Psoas muscle (tissue), 8 donors: ENCODE measurements around the gene SCN4B. TPM values are rescaled to one million over a fixed set of nuclear protein-coding genes. Genes with fewer than 3 reads are reported as not detected.

ENCODE experiments used
- ATAC-seq, 4 donors: fragments of 200-7000 bp; cut with Tn5 transposase; one replicate each; pipeline ENCODE4 v1.9.1; 2020; ENCODE audit warnings: moderate library complexity in 3 of 4, mild to moderate bottlenecking in 2 of 4
- DNase-seq, 2 donors: peaks; one replicate each; pipeline ENCODE4 v3.0.0-alpha.2; 2020
- H3K27ac ChIP-seq: fragments of 200-600 bp; one replicate; pipeline ENCODE4 v1.8.0; 2022
- H3K27me3 ChIP-seq, 3 donors: fragments of 200-600 bp in 1 of 3; one replicate each; pipeline versions ENCODE4 v1.6.1 to v1.8.0; 2013 to 2022; ENCODE audit warnings: low read length in 2 of 3, mild to moderate bottlenecking in 2 of 3, moderate library complexity in 1 of 3; ENCODE audit not compliant: insufficient read depth in 3 of 3
- H3K36me3 ChIP-seq, 2 donors: fragments of 200-600 bp in 1 of 2; one replicate each; pipeline versions ENCODE4 v1.6.1 to v1.8.0; 2013 to 2022; ENCODE audit warnings: low read depth in 1 of 2, mild to moderate bottlenecking in 1 of 2, moderate library complexity in 1 of 2; ENCODE audit not compliant: insufficient read depth in 1 of 2
- H3K4me1 ChIP-seq: fragments of 200-600 bp; one replicate; pipeline ENCODE4 v1.8.0; 2022
- H3K4me3 ChIP-seq: fragments of 200-600 bp; one replicate; pipeline ENCODE4 v1.8.0; 2022; ENCODE audit warnings: mild to moderate bottlenecking
- H3K9me3 ChIP-seq: fragments of 200-600 bp; one replicate; pipeline ENCODE4 v1.8.0; 2022
- WGBS, 3 donors: extraction: QIAGEN DNeasy Blood & Tissue Kit; methylation state at CpG; one replicate each; pipeline versions ENCODE4 v1.1.6 to v1.1.7; 2013; 5-methylcytosine and 5-hydroxymethylcytosine counted together
- intact Hi-C, 2 donors: fragments of 100-400 bp; cut with DNase I; formaldehyde crosslinking; loops; one replicate each; pipeline versions ENCODE4 v1.11.0 to v1.14.2; 2022
- polyA plus RNA-seq, 3 donors: library from polyadenylated mRNA; stranded (reverse); fragments of 200-250 nt; gene quantifications; one replicate each; pipeline ENCODE4 v1.2.3, GENCODE V29; 2013
- total RNA-seq, 4 donors: library from RNA; stranded (reverse); fragmentation: NEBNext Ultra II Directional in 2 of 4; extraction: Animal tissue kit (Norgen Biotek cat#: 25700) in 2 of 4; gene quantifications; one replicate each; pipeline versions ENCODE4 v1.2.1 to v1.2.4, GENCODE V29; 2021 to 2023
- TF ChIP-seq, protein P1 (sequence below): fragments of 200-600 bp; IDR thresholded peaks from one replicate; pipeline ENCODE4 v1.8.0; 2022; ENCODE audit warnings: antibody characterized with exemption
- donor health status: healthy with polysubstance abuse.
- donor health status: DM: no; HTN: no; CAD: no; lungs with moderate emphysema.
- donor health status: Bipolar disorder and iron deficiency.
- donor health status: healthy.
- donor health status: DM: yes; HTN: yes; CAD: no.
- donor health status: DM: no; HTN: no; CAD: no.
- donor health status: DM: no; HTN: no; CAD: no.
- donor health status: DM: yes; HTN: yes; CAD: no.

The SCN4B gene
- total and polyA plus RNA-seq, 7 donors, result 3.6 to 15.1 (median 6.3) TPM

GRCh38 chr11:118156531-118157185 is 4.0 kb upstream of the SCN4B start:
- no peak overlapping the region for H3K4me3 ChIP-seq
- DNase-seq (no peak), ATAC-seq (peak; percentile 32 to 74 (median 68))
- intact Hi-C loops, result no loop called here
- TF ChIP-seq, protein P1, sequence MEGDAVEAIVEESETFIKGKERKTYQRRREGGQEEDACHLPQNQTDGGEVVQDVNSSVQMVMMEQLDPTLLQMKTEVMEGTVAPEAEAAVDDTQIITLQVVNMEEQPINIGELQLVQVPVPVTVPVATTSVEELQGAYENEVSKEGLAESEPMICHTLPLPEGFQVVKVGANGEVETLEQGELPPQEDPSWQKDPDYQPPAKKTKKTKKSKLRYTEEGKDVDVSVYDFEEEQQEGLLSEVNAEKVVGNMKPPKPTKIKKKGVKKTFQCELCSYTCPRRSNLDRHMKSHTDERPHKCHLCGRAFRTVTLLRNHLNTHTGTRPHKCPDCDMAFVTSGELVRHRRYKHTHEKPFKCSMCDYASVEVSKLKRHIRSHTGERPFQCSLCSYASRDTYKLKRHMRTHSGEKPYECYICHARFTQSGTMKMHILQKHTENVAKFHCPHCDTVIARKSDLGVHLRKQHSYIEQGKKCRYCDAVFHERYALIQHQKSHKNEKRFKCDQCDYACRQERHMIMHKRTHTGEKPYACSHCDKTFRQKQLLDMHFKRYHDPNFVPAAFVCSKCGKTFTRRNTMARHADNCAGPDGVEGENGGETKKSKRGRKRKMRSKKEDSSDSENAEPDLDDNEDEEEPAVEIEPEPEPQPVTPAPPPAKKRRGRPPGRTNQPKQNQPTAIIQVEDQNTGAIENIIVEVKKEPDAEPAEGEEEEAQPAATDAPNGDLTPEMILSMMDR, result no peak
- peaks cover 18% of the 10 kb centered on the region for H3K4me1 ChIP-seq
- H3K27ac ChIP-seq, result no peak overlapping the region
- no peaks in the 10 kb centered on the region for H3K9me3 ChIP-seq
- 7 to 10% (median 7%) methylated on average over 21 of the region's 21 CpGs for WGBS, 3 donors
- H3K36me3 ChIP-seq, result no peaks in the 10 kb centered on the region
- peaks cover 0 to 20% (median 0%) of the 10 kb centered on the region in 3 donors for H3K27me3 ChIP-seq

- TF ChIP-seq, protein P1, result no peak
Measured at GRCh38 chr11:118155776-118156530, 3.3 kb upstream of the SCN4B start.

DNA sequence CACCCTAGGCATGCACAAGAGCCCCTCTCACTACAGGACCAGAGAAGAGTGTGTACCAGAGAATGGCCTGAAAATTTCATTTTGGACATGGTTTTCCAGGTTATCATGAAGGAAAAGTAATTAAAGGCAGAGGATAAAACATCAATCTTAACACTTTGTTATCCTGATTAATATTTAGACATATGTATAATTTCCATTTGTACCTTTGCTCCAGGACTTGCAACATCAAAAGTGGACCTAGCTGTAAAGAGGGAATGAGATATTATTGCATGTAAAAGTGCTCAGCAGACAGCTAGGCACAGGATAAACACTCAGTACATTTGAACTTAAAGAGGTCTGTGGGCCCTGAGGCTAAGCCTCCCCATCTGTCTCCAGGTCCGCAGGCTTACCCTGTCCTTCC is 2.0 kb upstream of the SCN4B start:
- TF ChIP-seq, protein P1, result no peak
- H3K9me3 ChIP-seq, result no peaks in the 10 kb centered on the region
- peaks cover 0 to 20% (median 0%) of the 10 kb centered on the region in 3 donors for H3K27me3 ChIP-seq
- no peak overlapping the region for H3K27ac ChIP-seq
- no peak overlapping the region for H3K4me3 ChIP-seq
- ATAC-seq (no peak), DNase-seq (no peak)
- intact Hi-C loops, result no loop called here
- H3K36me3 ChIP-seq, result no peaks in the 10 kb centered on the region
- peaks cover 18% of the 10 kb centered on the region for H3K4me1 ChIP-seq
- 18 to 61% (median 41%) methylated on average over 1 of the region's 1 CpG for whole genome bisulfite sequencing, 3 donors

More at GRCh38 chr11:118155776-118156530, 3.3 kb upstream of the SCN4B start:
- WGBS, 3 donors, result 23 to 40% (median 26%) methylated on average over 11 of the region's 11 CpGs
- intact Hi-C loops, result no loop called here
- Histone ChIP-seq H3K4me3 (no peak overlapping the region), H3K27me3 (peaks cover 0 to 20% (median 0%) of the 10 kb centered on the region in 3 donors), H3K4me1 (peaks cover 18% of the 10 kb centered on the region), H3K27ac (no peak overlapping the region), H3K9me3 (no peaks in the 10 kb centered on the region), H3K36me3 (no peaks in the 10 kb centered on the region)
- peak in 1 of 4 donors; percentile 40 for ATAC-seq
- DNase-seq, result no peak

DNA sequence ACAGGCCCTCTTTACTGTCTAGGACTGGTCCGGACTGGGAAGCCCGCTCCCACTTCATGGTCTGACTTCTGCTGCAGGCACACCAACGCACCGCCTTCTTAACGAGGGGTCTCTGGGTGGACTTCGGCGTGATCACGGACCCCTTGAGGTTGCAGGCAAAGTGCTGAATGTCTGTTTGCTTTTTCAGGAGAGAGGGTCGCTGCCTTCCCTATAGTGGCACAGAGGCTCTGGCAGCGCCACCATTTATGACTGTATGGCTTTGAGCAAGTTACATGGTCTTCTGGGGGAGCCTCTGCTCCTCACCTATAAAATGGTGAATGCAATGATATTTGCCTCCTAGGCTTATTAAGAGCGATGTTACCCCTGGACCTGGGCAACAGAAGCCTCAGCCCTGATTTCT is 1.4 kb upstream of the SCN4B start:
- no peak overlapping the region for H3K4me3 ChIP-seq
- TF ChIP-seq, protein P1, result no peak
- DNase-seq (no peak), ATAC-seq (no peak)
- no peaks in the 10 kb centered on the region for H3K36me3 ChIP-seq
- H3K27me3 ChIP-seq, result peaks cover 0 to 20% (median 0%) of the 10 kb centered on the region in 3 donors
- no peak overlapping the region for H3K27ac ChIP-seq
- H3K9me3 ChIP-seq, result no peaks in the 10 kb centered on the region
- peaks cover 18% of the 10 kb centered on the region for H3K4me1 ChIP-seq
- intact Hi-C loops, result no loop called here
- WGBS, 3 donors, result 87 to 91% (median 89%) methylated on average over 11 of the region's 11 CpGs
